ENCODE data around the gene TADA1. TPM values are rescaled to one million over a fixed set of nuclear protein-coding genes. Genes with fewer than 3 reads are reported as not detected.

TADA1 gene
- total RNA-seq, 1 experiment from 2014 or later, result 16.6 TPM

DNA sequence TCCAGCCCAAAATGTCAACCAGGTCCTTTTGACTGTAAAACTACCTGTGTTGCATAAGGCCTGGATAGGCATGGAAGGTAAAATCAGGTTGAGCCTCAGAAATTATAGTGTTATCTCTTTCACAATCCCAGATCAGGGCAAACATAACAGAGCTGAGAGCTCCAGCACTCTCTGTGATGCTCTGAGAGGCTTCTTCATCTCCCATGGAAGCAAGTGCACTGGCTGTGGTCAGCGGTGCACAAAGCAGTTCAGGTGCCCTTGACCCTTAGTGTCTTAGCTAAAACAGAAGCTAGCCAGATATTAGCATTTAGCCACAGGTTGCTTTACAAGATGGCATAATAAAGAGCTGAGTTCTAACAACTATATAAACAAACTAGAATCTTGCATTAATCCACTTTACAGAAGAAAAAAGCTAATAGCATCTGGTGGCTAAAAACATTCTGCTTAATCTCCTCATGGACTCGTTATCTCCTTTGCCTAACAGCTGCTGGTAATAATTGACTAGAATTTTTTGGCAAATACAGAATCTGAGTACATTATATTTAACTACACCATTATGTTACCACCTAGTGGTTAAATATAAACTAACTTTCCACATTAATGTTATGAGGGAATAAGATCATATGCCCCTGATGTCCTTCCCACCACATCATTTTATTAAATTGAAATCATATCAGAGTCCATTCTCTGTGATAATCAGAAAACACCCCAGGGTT, 62.4 kb downstream of the TADA1 start:
- CTCF ChIA-PET, result interaction anchor here (1.8 kb wide), 1 partner anchor 9 kb away, joined by 12 read pairs; no protein-coding TSS in a partner anchor
- no peak for ATAC-seq

DNA sequence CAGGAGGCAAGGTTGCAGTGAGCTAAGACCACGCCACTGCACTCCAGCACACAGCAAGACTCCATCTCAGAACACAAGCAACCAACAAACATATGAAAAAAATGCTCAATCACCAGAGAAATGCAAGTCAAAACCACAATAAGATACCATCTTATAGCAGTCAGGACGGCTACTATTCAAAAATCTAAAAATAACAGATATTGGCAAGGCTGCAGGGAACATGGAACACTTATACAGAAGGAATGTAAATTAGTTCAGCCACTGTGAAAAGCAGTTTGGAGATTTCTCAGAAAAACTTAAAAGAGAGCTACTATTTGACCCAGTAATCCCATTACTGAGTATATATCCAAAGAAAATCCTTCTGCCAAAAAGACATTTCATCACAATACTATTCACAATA, 64.4 kb downstream of the TADA1 start:
- Mint-ChIP-seq H3K4me1 (peaks cover 5% of the 10 kb centered on the region; the same call in 1 of the 2 replicates), H3K27ac (no peak overlapping the region), H3K9me3 (peaks cover 20% of the 10 kb centered on the region), H3K27me3 (ENCODE audit: low read depth) (no peaks in the 10 kb centered on the region; the same call in 1 of the 2 replicates), H3K4me3 (no peak overlapping the region), H3K36me3 (no peaks in the 10 kb centered on the region)
- CTCF ChIA-PET, result no interaction called here
- DNase-seq (ENCODE audit: low spot score), result no peak
- ATAC-seq, result no peak
- TF ChIP-seq GRHL2 (CRISPR knock-in tag; IDR thresholded peaks at IDR 0.05; ENCODE audit: insufficient replicate concordance, severe bottlenecking) (no peak), RORB (CRISPR knock-in tag; IDR thresholded peaks at IDR 0.05) (no peak), ZNF317 (CRISPR knock-in tag; IDR thresholded peaks at IDR 0.05; ENCODE audit: borderline replicate concordance, low read depth) (no peak), ETV6 (CRISPR knock-in tag; IDR thresholded peaks at IDR 0.05) (no peak)
- TF ChIP-seq, protein P1, sequence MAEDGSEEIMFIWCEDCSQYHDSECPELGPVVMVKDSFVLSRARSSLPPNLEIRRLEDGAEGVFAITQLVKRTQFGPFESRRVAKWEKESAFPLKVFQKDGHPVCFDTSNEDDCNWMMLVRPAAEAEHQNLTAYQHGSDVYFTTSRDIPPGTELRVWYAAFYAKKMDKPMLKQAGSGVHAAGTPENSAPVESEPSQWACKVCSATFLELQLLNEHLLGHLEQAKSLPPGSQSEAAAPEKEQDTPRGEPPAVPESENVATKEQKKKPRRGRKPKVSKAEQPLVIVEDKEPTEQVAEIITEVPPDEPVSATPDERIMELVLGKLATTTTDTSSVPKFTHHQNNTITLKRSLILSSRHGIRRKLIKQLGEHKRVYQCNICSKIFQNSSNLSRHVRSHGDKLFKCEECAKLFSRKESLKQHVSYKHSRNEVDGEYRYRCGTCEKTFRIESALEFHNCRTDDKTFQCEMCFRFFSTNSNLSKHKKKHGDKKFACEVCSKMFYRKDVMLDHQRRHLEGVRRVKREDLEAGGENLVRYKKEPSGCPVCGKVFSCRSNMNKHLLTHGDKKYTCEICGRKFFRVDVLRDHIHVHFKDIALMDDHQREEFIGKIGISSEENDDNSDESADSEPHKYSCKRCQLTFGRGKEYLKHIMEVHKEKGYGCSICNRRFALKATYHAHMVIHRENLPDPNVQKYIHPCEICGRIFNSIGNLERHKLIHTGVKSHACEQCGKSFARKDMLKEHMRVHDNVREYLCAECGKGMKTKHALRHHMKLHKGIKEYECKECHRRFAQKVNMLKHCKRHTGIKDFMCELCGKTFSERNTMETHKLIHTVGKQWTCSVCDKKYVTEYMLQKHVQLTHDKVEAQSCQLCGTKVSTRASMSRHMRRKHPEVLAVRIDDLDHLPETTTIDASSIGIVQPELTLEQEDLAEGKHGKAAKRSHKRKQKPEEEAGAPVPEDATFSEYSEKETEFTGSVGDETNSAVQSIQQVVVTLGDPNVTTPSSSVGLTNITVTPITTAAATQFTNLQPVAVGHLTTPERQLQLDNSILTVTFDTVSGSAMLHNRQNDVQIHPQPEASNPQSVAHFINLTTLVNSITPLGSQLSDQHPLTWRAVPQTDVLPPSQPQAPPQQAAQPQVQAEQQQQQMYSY (CRISPR knock-in tag; IDR thresholded peaks at IDR 0.05), result no peak
- POLR2A ChIA-PET, result no interaction called here

More for the DNA sequence above, 62.4 kb downstream of the TADA1 start:
- TF ChIP-seq IRF2 (CRISPR knock-in tag; IDR thresholded peaks at IDR 0.05; ENCODE audit: borderline replicate concordance, low read depth) (no peak), CREB1 (CRISPR knock-in tag; IDR thresholded peaks at IDR 0.05) (no peak), MYBL2 (CRISPR knock-in tag; IDR thresholded peaks at IDR 0.05) (no peak), ATF1 (CRISPR knock-in tag; IDR thresholded peaks at IDR 0.05) (no peak), EMX1 (CRISPR knock-in tag; IDR thresholded peaks at IDR 0.05) (no peak), NFYB (CRISPR knock-in tag; conservative IDR thresholded peaks at IDR 0.05; ENCODE audit: low read depth) (no peak), FOXP1 (CRISPR knock-in tag; IDR thresholded peaks at IDR 0.05; ENCODE audit: borderline replicate concordance) (no peak), SMAD3 (CRISPR knock-in tag; IDR thresholded peaks at IDR 0.05; ENCODE audit: borderline replicate concordance) (no peak), GABPB1 (CRISPR knock-in tag; IDR thresholded peaks at IDR 0.05) (no peak), KAT7 (CRISPR knock-in tag; IDR thresholded peaks at IDR 0.05; ENCODE audit: borderline replicate concordance) (no peak)
- TF ChIP-seq, protein P2, sequence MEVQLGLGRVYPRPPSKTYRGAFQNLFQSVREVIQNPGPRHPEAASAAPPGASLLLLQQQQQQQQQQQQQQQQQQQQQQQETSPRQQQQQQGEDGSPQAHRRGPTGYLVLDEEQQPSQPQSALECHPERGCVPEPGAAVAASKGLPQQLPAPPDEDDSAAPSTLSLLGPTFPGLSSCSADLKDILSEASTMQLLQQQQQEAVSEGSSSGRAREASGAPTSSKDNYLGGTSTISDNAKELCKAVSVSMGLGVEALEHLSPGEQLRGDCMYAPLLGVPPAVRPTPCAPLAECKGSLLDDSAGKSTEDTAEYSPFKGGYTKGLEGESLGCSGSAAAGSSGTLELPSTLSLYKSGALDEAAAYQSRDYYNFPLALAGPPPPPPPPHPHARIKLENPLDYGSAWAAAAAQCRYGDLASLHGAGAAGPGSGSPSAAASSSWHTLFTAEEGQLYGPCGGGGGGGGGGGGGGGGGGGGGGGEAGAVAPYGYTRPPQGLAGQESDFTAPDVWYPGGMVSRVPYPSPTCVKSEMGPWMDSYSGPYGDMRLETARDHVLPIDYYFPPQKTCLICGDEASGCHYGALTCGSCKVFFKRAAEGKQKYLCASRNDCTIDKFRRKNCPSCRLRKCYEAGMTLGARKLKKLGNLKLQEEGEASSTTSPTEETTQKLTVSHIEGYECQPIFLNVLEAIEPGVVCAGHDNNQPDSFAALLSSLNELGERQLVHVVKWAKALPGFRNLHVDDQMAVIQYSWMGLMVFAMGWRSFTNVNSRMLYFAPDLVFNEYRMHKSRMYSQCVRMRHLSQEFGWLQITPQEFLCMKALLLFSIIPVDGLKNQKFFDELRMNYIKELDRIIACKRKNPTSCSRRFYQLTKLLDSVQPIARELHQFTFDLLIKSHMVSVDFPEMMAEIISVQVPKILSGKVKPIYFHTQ (CRISPR knock-in tag; IDR thresholded peaks at IDR 0.05), result no peak
- TF ChIP-seq, protein P3, sequence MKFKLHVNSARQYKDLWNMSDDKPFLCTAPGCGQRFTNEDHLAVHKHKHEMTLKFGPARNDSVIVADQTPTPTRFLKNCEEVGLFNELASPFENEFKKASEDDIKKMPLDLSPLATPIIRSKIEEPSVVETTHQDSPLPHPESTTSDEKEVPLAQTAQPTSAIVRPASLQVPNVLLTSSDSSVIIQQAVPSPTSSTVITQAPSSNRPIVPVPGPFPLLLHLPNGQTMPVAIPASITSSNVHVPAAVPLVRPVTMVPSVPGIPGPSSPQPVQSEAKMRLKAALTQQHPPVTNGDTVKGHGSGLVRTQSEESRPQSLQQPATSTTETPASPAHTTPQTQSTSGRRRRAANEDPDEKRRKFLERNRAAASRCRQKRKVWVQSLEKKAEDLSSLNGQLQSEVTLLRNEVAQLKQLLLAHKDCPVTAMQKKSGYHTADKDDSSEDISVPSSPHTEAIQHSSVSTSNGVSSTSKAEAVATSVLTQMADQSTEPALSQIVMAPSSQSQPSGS (CRISPR knock-in tag; IDR thresholded peaks at IDR 0.05; ENCODE audit: borderline replicate concordance, low read depth), result no peak
- TF ChIP-seq, protein P4, sequence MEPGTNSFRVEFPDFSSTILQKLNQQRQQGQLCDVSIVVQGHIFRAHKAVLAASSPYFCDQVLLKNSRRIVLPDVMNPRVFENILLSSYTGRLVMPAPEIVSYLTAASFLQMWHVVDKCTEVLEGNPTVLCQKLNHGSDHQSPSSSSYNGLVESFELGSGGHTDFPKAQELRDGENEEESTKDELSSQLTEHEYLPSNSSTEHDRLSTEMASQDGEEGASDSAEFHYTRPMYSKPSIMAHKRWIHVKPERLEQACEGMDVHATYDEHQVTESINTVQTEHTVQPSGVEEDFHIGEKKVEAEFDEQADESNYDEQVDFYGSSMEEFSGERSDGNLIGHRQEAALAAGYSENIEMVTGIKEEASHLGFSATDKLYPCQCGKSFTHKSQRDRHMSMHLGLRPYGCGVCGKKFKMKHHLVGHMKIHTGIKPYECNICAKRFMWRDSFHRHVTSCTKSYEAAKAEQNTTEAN (CRISPR knock-in tag; IDR thresholded peaks at IDR 0.05), result no peak
- TF ChIP-seq, protein P5, sequence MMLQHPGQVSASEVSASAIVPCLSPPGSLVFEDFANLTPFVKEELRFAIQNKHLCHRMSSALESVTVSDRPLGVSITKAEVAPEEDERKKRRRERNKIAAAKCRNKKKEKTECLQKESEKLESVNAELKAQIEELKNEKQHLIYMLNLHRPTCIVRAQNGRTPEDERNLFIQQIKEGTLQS (CRISPR knock-in tag; conservative IDR thresholded peaks at IDR 0.05), result no peak
- TF ChIP-seq, protein P6, sequence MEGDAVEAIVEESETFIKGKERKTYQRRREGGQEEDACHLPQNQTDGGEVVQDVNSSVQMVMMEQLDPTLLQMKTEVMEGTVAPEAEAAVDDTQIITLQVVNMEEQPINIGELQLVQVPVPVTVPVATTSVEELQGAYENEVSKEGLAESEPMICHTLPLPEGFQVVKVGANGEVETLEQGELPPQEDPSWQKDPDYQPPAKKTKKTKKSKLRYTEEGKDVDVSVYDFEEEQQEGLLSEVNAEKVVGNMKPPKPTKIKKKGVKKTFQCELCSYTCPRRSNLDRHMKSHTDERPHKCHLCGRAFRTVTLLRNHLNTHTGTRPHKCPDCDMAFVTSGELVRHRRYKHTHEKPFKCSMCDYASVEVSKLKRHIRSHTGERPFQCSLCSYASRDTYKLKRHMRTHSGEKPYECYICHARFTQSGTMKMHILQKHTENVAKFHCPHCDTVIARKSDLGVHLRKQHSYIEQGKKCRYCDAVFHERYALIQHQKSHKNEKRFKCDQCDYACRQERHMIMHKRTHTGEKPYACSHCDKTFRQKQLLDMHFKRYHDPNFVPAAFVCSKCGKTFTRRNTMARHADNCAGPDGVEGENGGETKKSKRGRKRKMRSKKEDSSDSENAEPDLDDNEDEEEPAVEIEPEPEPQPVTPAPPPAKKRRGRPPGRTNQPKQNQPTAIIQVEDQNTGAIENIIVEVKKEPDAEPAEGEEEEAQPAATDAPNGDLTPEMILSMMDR (IDR thresholded peaks at IDR 0.05), result no peak
- TF ChIP-seq, protein P7, sequence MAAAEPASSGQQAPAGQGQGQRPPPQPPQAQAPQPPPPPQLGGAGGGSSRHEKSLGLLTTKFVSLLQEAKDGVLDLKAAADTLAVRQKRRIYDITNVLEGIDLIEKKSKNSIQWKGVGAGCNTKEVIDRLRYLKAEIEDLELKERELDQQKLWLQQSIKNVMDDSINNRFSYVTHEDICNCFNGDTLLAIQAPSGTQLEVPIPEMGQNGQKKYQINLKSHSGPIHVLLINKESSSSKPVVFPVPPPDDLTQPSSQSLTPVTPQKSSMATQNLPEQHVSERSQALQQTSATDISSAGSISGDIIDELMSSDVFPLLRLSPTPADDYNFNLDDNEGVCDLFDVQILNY (CRISPR knock-in tag; IDR thresholded peaks at IDR 0.05), result no peak
- Mint-ChIP-seq H3K36me3 (no peaks in the 10 kb centered on the region), H3K9me3 (peaks cover 20% of the 10 kb centered on the region), H3K4me1 (peaks cover 5% of the 10 kb centered on the region; the same call in 1 of the 2 replicates), H3K27ac (no peak overlapping the region), H3K4me3 (no peak overlapping the region), H3K27me3 (ENCODE audit: low read depth) (no peaks in the 10 kb centered on the region; the same call in 1 of the 2 replicates)
- POLR2A ChIA-PET, result no interaction called here
- no peak for DNase-seq (ENCODE audit: low spot score)
